OCI-LY7 (cell line): ENCODE measurements around the gene PPM1J. TPM values are rescaled to one million over a fixed set of nuclear protein-coding genes. Genes with fewer than 3 reads are reported as not detected.

Experiments
- BruUV-seq: library from RNA; stranded (reverse); fragments of 400-500 nt; replicated peaks from 2 replicates; lab custom pipeline; 2021; lab: Mats Ljungman, UMichigan
- CTCF ChIA-PET: fragments of 300-600 bp; sonication (Branson Sonifier 250); formaldehyde crosslinking; loops from one replicate; lab custom pipeline; 2022; ENCODE audit warnings: antibody characterized with exemption; ENCODE audit not compliant: unreplicated experiment; lab: Charles Lee
- POLR2A ChIA-PET: fragments of 300-600 bp; sonication (Branson Sonifier 250); formaldehyde crosslinking; loops from one replicate; lab custom pipeline; 2022; ENCODE audit warnings: antibody characterized with exemption; lab: Charles Lee
- DNase-seq: peaks from one replicate; pipeline ENCODE4 v3.0.0-alpha.2; 2015; ENCODE audit warnings: low spot score
- H2AFZ ChIP-seq: fragments of 200-600 bp; sonication (generic), shearing (Covaris generic); 2 replicates; pipeline ENCODE4 v1.6.1; 2014; ENCODE audit warnings: mild to moderate bottlenecking, antibody characterized with exemption, low read length, moderate library complexity
- H3K27ac ChIP-seq: fragments of 200-600 bp; sonication (generic); 2 replicates; pipeline ENCODE4 v1.5.1; 2014; ENCODE audit warnings: mixed run types, low read depth, mild to moderate bottlenecking, moderate library complexity, low read length, inconsistent platforms; ENCODE audit not compliant: poor library complexity, severe bottlenecking
- H3K36me3 ChIP-seq: fragments of 200-600 bp; sonication (generic); 2 replicates; pipeline ENCODE4 v1.6.1; 2014; ENCODE audit warnings: mild to moderate bottlenecking, antibody characterized with exemption, low read length, moderate library complexity, mixed read lengths; ENCODE audit not compliant: insufficient read depth
- H3K4me1 ChIP-seq: fragments of 200-600 bp; sonication (generic); 2 replicates; pipeline ENCODE4 v1.5.1; 2014; ENCODE audit warnings: mild to moderate bottlenecking, low read length; ENCODE audit not compliant: insufficient read depth, poor library complexity, severe bottlenecking
- H3K4me2 ChIP-seq: fragments of 200-600 bp; sonication (generic); 2 replicates; pipeline ENCODE4 v1.6.1; 2014; ENCODE audit warnings: mild to moderate bottlenecking, low read length
- H3K4me3 ChIP-seq: fragments of 200-600 bp; sonication (generic); 2 replicates; pipeline ENCODE4 v1.5.1; 2014; ENCODE audit warnings: mild to moderate bottlenecking, low read depth, low read length; ENCODE audit not compliant: poor library complexity, severe bottlenecking
- H3K79me2 ChIP-seq: fragments of 200-600 bp; sonication (generic); 2 replicates; pipeline ENCODE4 v1.6.1; 2016; ENCODE audit warnings: low read depth, mild to moderate bottlenecking, low read length, moderate library complexity, mixed read lengths; ENCODE audit not compliant: insufficient read depth
- H3K9me2 ChIP-seq: fragments of 200-600 bp; sonication (generic); 2 replicates; pipeline ENCODE4 v1.6.1; 2016; ENCODE audit warnings: mild to moderate bottlenecking, low read length, mixed read lengths; ENCODE audit not compliant: insufficient read depth
- H3K9me3 ChIP-seq: fragments of 200-600 bp; sonication (generic); 2 replicates; pipeline ENCODE4 v1.6.1; 2014; ENCODE audit warnings: mild to moderate bottlenecking, mixed run types, low read length, mixed read lengths
- H4K20me1 ChIP-seq: fragments of 200-600 bp; sonication (generic); 2 replicates; pipeline ENCODE4 v1.6.1; 2014; ENCODE audit warnings: mild to moderate bottlenecking, antibody characterized with exemption, low read length, moderate library complexity, mixed read lengths; ENCODE audit not compliant: insufficient read depth
- CTCF ChIP-seq: fragments of 200-600 bp; sonication (generic); conservative IDR thresholded peaks from 2 replicates; pipeline ENCODE4 v1.5.1; 2014; ENCODE audit warnings: mild to moderate bottlenecking, antibody characterized with exemption, low read length, moderate library complexity, mixed read lengths
- EZH2phosphoT487 ChIP-seq: fragments of 200-600 bp; sonication (generic); IDR thresholded peaks from 2 replicates; pipeline ENCODE4 v1.6.1; 2018; ENCODE audit warnings: low read depth, borderline replicate concordance, mild to moderate bottlenecking, mixed run types, antibody characterized with exemption, low read length, moderate library complexity, mixed read lengths
- intact Hi-C: fragments of 100-400 bp; cut with micrococcal nuclease; formaldehyde crosslinking; loops from one replicate; pipeline ENCODE4 v1.10.0; 2022; ENCODE audit not compliant: unreplicated experiment
- total RNA-seq, 2 experiments: library from RNA; depleted of rRNA in 1 of 2; stranded (reverse); fragments of >200 nt in 1 of 2; shearing (Covaris generic) in 1 of 2; gene quantifications; 2 replicates each; pipeline ENCODE4 v1.2.3, GENCODE V29; 2014 to 2022

PPM1J gene
- total RNA-seq, 2 experiments from 2014 or later: 1.5 to 4.2 TPM

DNA sequence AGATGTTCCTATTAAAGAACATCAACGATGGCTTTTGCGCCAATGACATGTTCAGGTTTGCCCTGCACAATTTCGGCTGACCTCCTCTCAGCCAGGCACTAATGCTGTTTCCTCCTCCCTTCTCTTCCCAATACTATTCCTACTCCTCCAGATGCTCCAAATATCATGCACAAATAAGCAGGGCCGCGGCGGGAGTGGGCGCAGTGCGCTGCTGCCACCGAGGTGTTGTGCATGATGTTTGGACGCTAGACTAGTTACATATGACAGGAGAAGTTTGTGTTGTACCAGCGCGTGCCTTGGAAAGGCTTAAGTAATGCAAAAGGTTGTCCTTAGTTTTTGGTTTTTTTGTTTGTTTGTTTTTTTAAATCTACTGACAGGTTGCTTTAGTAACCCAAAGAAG is 33.3 kb upstream of the PPM1J start:
- POLR2A ChIA-PET: no interaction called here
- CTCF ChIA-PET: no interaction called here
- TF ChIP-seq EZH2phosphoT487 (no peak), CTCF (no peak)
- Histone ChIP-seq H3K4me3 (no peak overlapping the region), H3K36me3 (no peaks in the 10 kb centered on the region), H3K79me2 (no peaks in the 10 kb centered on the region), H3K4me2 (no peak overlapping the region), H4K20me1 (no peaks in the 10 kb centered on the region), H3K27ac (no peak overlapping the region), H3K9me2 (no peaks in the 10 kb centered on the region), H2AFZ (no peak overlapping the region), H3K4me1 (no peaks in the 10 kb centered on the region), H3K9me3 (no peaks in the 10 kb centered on the region)
- DNase-seq: no peak
- intact Hi-C loops: no loop called here
- no TSS peak for BruUV-seq

DNA sequence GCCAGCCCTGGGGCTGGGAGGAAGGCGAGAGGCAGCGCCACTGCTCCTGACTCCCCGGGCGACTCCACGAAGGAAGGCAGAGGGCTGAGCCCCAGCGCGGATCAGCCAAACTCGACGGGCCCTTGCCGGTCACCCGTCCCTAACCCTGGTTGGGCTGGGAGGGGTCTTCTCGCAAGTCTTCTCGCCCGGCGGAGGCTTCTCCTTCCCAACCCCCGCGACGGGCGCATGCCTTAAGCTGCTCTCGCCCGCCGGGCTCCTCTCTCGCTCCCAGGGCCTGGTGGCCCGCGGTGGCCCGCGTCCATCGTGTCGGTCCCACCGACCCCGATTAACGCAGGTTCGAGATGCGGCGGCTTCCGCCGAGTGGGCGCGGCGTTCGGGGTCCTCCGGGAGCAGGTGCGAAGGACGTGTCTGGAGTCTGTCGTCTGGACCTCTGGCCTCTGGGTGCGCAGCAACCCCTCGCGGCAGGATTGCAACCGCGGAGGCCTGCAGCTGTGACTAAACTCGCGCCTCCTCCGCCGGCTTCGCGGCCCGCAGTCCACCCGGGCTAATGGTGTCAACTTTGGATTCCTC is 29.0 kb upstream of the PPM1J start:
- no peaks in the 10 kb centered on the region for H3K9me3 ChIP-seq
- POLR2A ChIA-PET: no interaction called here
- CTCF ChIA-PET: no interaction called here
- H3K36me3 ChIP-seq: no peaks in the 10 kb centered on the region
- H2AFZ ChIP-seq: no peak overlapping the region
- H3K79me2 ChIP-seq: no peaks in the 10 kb centered on the region
- H3K4me1 ChIP-seq: no peaks in the 10 kb centered on the region
- no peaks in the 10 kb centered on the region for H4K20me1 ChIP-seq
- H3K4me3 ChIP-seq: no peak overlapping the region
- no peak overlapping the region for H3K4me2 ChIP-seq
- no TSS peak for BruUV-seq
- no peaks in the 10 kb centered on the region for H3K9me2 ChIP-seq
- TF ChIP-seq EZH2phosphoT487 (no peak), CTCF (no peak)
- no peak overlapping the region for H3K27ac ChIP-seq
- no peak for DNase-seq
- intact Hi-C loops: no loop called here

DNA sequence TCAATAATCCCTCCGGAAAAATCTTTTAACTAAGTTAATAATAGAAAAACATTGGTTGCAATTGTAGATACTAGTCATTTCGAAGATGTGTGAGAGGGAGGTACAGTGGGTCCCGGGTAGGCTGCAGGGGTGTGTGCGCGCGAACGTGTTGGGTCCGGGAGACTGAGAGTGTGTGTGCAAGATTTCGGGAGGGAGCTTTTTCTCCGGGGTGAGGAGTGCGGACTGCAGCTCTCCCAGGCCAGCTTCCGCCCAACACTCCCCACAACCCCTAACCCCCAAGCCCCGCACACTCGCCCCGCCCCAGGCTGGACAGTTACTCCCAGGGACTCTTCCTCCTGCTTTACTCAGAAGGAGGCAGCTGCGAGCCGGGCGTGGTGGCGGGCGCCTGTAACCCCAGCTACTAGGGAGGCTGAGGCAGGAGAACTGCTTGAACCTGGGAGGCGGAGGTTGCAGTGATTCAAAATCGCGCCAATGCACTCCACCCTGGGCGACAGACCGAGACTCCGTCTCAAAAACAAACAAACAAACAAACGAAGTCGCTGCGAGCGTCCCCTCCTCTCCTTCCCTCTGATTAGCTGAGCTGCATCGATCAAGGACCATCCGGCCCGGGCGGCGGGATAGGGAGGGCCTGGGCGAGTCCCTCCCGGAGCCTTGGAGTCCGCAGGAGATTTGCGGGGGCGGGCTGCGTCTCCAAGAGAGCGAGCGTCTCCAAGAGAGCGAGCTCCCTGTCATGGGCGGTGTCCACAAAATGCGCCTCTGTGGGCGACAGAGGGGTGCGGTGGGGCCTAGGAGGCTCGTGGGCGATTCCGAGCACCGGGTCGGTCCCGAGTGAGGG is 28.3 kb upstream of the PPM1J start:
- no peak overlapping the region for H2AFZ ChIP-seq
- H3K9me3 ChIP-seq: no peaks in the 10 kb centered on the region
- H3K36me3 ChIP-seq: no peaks in the 10 kb centered on the region
- H4K20me1 ChIP-seq: no peaks in the 10 kb centered on the region
- BruUV-seq: no TSS peak
- POLR2A ChIA-PET: interaction anchor here (0.5 kb wide), 1 partner anchor 796 kb away, joined by 3 read pairs; no protein-coding TSS in a partner anchor
- no peak overlapping the region for H3K4me2 ChIP-seq
- no peaks in the 10 kb centered on the region for H3K79me2 ChIP-seq
- no peaks in the 10 kb centered on the region for H3K4me1 ChIP-seq
- TF ChIP-seq EZH2phosphoT487 (no peak), CTCF (no peak)
- H3K9me2 ChIP-seq: no peaks in the 10 kb centered on the region
- CTCF ChIA-PET: interaction anchor here (0.6 kb wide), 1 partner anchor 640 kb away, joined by 3 read pairs; no protein-coding TSS in a partner anchor
- no peak overlapping the region for H3K4me3 ChIP-seq
- H3K27ac ChIP-seq: no peak overlapping the region
- DNase-seq: no peak
- intact Hi-C loops: no loop called here
